Body of pancreas (tissue), 4 donors: Measurements from ENCODE around the gene SLC35F4. TPM values are rescaled to one million over a fixed set of nuclear protein-coding genes. Genes with fewer than 3 reads are reported as not detected.
A peak's percentile ranks its signal among the peaks of the same experiment; 100 is the strongest.

Experiments
- ATAC-seq: fragments of 150-250 bp; one replicate; pipeline ENCODE4 v1.9.1; 2016
- DNase-seq, 4 donors: peaks; one replicate each; pipeline ENCODE4 v3.0.0-alpha.2; 2019
- H3K27ac ChIP-seq, 4 donors: fragments of 200-600 bp; sonication (generic); 1 replicate in 3 of 4; 2 replicates in 1 of 4; pipeline versions ENCODE4 v1.5.1 to v1.6.1; 2016 to 2019; ENCODE audit warnings: mild to moderate bottlenecking in 1 of 4, mixed read lengths in 1 of 4, moderate library complexity in 1 of 4
- H3K27me3 ChIP-seq, 2 donors: fragments of 200-600 bp; sonication (generic); one replicate each; pipeline ENCODE4 v1.6.0; 2016; ENCODE audit warnings: mild to moderate bottlenecking in 1 of 2
- H3K36me3 ChIP-seq, 2 donors: fragments of 200-600 bp; sonication (generic); replicated peaks in 1 of 2; 2 replicates each; pipeline ENCODE4 v1.5.1; 2016; ENCODE audit warnings: low read depth in 2 of 2; ENCODE audit not compliant: insufficient read depth in 1 of 2
- H3K4me1 ChIP-seq: fragments of 200-600 bp; sonication (generic); one replicate; pipeline ENCODE4 v1.6.0; 2016
- H3K4me3 ChIP-seq, 2 donors: fragments of 200-600 bp; sonication (generic); 1 replicate in 1 of 2; 2 replicates in 1 of 2; pipeline ENCODE4 v1.5.1; 2016 to 2019
- H3K9me3 ChIP-seq, 3 donors: fragments of 200-600 bp; sonication (generic); 1 replicate in 2 of 3; 2 replicates in 1 of 3; pipeline ENCODE4 v1.5.1; 2016
- POLR2A ChIP-seq, 3 donors: fragments of 450-650 bp; IDR thresholded peaks; one replicate each; pipeline ENCODE4 v1.6.1; 2016; ENCODE audit warnings: antibody characterized with exemption in 3 of 3, mild to moderate bottlenecking in 2 of 3
- WGBS, 2 donors: methylation state at CpG; one replicate each; pipeline ENCODE4 v1.1.5; 2017; 5-methylcytosine and 5-hydroxymethylcytosine counted together
- intact Hi-C: fragments of 100-400 bp; cut with DNase I; formaldehyde crosslinking; loops from one replicate; pipeline ENCODE4 v1.15.1; 2023
- total RNA-seq, 2 donors: library from RNA; depleted of rRNA; stranded (reverse); fragments of >200 nt; gene quantifications; one replicate each; pipeline ENCODE4 v1.1.0, GENCODE V29; 2016
- TF ChIP-seq, protein P1 (sequence below), 7 experiments: fragments of 450-650 bp in 4 of 7; fragments of 200-600 bp in 3 of 7; sonication (generic) in 3 of 7; IDR thresholded peaks; one replicate each; pipeline ENCODE4 v1.5.1; 2016 to 2019; ENCODE audit warnings: antibody characterized with exemption in 7 of 7

SLC35F4 gene
- total RNA-seq, 2 donors from 2014 or later: not detected

GRCh38 chr14:57576498-57576897 is 289.4 kb downstream of the SLC35F4 start:
- DNase-seq (no peak), ATAC-seq (no peak)
- TF ChIP-seq, protein P1, sequence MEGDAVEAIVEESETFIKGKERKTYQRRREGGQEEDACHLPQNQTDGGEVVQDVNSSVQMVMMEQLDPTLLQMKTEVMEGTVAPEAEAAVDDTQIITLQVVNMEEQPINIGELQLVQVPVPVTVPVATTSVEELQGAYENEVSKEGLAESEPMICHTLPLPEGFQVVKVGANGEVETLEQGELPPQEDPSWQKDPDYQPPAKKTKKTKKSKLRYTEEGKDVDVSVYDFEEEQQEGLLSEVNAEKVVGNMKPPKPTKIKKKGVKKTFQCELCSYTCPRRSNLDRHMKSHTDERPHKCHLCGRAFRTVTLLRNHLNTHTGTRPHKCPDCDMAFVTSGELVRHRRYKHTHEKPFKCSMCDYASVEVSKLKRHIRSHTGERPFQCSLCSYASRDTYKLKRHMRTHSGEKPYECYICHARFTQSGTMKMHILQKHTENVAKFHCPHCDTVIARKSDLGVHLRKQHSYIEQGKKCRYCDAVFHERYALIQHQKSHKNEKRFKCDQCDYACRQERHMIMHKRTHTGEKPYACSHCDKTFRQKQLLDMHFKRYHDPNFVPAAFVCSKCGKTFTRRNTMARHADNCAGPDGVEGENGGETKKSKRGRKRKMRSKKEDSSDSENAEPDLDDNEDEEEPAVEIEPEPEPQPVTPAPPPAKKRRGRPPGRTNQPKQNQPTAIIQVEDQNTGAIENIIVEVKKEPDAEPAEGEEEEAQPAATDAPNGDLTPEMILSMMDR (IDR thresholded peaks at IDR 0.05): no peak
- no peak for TF ChIP-seq POLR2A (IDR thresholded peaks at IDR 0.05)
- 61 to 67% methylated on average over 1 of the region's 1 CpG for WGBS, 2 donors
- Histone ChIP-seq H3K4me1 (no peaks in the 10 kb centered on the region), H3K36me3 (no peaks in the 10 kb centered on the region), H3K9me3 (no peaks in the 10 kb centered on the region), H3K27ac (no peak overlapping the region), H3K4me3 (no peak overlapping the region), H3K27me3 (no peaks in the 10 kb centered on the region)
- intact Hi-C loops: no loop called here

- WGBS, 2 donors: 50 to 55% methylated on average over 2 of the region's 2 CpGs
- Histone ChIP-seq H3K4me3 (no peak overlapping the region), H3K9me3 (no peaks in the 10 kb centered on the region), H3K36me3 (no peaks in the 10 kb centered on the region), H3K27ac (no peak overlapping the region), H3K27me3 (no peaks in the 10 kb centered on the region), H3K4me1 (no peaks in the 10 kb centered on the region)
- intact Hi-C loops: no loop called here
- ATAC-seq (no peak), DNase-seq (no peak)
- TF ChIP-seq, protein P1 (IDR thresholded peaks at IDR 0.05): no peak
- TF ChIP-seq POLR2A (IDR thresholded peaks at IDR 0.05): no peak
Observed at GRCh38 chr14:57575482-57575881, 290.4 kb downstream of the SLC35F4 start.

DNA sequence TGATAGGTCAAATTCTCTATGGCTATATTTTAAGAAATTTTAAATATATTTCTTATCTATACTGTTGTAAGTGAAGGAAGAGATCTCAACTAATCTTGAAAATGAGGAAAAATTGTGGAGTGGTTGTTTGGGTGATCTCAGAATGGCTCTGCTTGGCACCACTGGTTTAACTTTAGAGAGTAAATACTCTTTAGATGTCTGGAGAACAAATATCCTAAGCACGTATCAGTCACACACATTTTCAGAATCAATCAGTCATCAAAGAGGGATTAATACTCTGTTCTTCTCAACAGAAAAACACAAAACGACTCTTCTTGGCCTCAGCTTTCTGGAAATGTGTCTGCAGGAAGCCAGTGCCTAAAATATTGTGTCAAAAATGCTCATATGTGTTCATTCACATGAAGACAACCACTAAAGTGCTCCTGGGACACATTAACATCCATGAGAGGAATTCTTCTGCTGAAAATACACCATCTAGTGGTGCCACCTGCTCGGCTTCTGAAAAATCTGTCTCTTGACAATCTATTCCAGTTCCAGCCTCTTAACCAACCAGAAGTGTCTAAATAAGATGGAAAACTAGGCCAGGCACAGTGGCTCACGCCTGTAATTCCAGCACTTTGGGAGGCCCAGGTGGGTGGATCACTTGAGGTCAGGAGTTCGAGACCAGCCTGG is 291.1 kb downstream of the SLC35F4 start:
- H3K36me3 ChIP-seq: no peaks in the 10 kb centered on the region
- TF ChIP-seq POLR2A (IDR thresholded peaks at IDR 0.05): no peak
- TF ChIP-seq, protein P1 (IDR thresholded peaks at IDR 0.05): peak in 6 of 7 experiments; percentile 10 to 42 (median 32)
- no peak for ATAC-seq
- no peaks in the 10 kb centered on the region for H3K27me3 ChIP-seq
- H3K4me1 ChIP-seq: no peaks in the 10 kb centered on the region
- H3K27ac ChIP-seq: no peak overlapping the region
- WGBS, 2 donors: 53 to 59% methylated on average over 5 of the region's 5 CpGs
- intact Hi-C loops: no loop called here
- no peak overlapping the region for H3K4me3 ChIP-seq
- DNase-seq: peak in 3 of 4 donors; percentile 2 to 13 (median 7)
- no peaks in the 10 kb centered on the region for H3K9me3 ChIP-seq

DNA sequence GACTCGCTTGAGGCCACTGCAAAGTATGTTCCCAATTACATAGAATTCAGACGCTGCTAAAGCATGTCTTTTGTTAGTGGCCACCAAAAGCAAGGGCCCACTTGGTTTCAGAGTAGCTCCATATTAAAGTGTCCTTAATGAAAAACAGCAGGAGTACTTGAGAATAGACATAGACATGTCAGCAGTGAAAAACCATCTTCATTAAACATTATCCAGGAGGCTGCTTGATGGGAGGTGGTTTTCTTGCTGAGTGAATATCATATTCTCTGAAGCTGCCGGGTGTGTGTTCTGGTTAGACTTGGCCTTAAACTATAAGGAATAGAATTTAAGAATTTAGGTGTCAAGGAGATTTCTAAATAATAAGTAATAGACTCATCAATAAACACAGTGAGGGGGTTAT is 292.7 kb downstream of the SLC35F4 start:
- H3K9me3 ChIP-seq: no peaks in the 10 kb centered on the region
- H3K36me3 ChIP-seq: no peaks in the 10 kb centered on the region
- TF ChIP-seq POLR2A (IDR thresholded peaks at IDR 0.05): no peak
- TF ChIP-seq, protein P1 (IDR thresholded peaks at IDR 0.05): no peak
- no peak overlapping the region for H3K4me3 ChIP-seq
- intact Hi-C loops: no loop called here
- WGBS, 2 donors: 86 to 91% methylated on average over 3 of the region's 3 CpGs
- no peaks in the 10 kb centered on the region for H3K4me1 ChIP-seq
- no peaks in the 10 kb centered on the region for H3K27me3 ChIP-seq
- DNase-seq (no peak), ATAC-seq (no peak)
- no peak overlapping the region for H3K27ac ChIP-seq

GRCh38 chr14:57568554-57568953 is 297.3 kb downstream of the SLC35F4 start:
- intact Hi-C loops: no loop called here
- no peak for TF ChIP-seq POLR2A (IDR thresholded peaks at IDR 0.05)
- TF ChIP-seq, protein P1 (IDR thresholded peaks at IDR 0.05): no peak
- Histone ChIP-seq H3K4me1 (no peaks in the 10 kb centered on the region), H3K27me3 (no peaks in the 10 kb centered on the region), H3K27ac (no peak overlapping the region), H3K4me3 (no peak overlapping the region), H3K36me3 (no peaks in the 10 kb centered on the region), H3K9me3 (no peaks in the 10 kb centered on the region)
- DNase-seq (no peak), ATAC-seq (no peak)
- WGBS, 2 donors: 65 to 71% methylated on average over 4 of the region's 4 CpGs
